Smooth muscle cell (in vitro differentiated cells): Measurements from ENCODE around the gene TMTC1. TPM values are rescaled to one million over a fixed set of nuclear protein-coding genes. Genes with fewer than 3 reads are reported as not detected.

Experiments used
- DNase-seq: peaks from one replicate; lab custom pipeline; 2025; ENCODE audit not compliant: unreplicated experiment; lab: John Stamatoyannopoulos, UW
- H2AFZ ChIP-seq: fragments of 200-600 bp; sonication (generic); 2 replicates; pipeline ENCODE4 v1.6.0; 2016; ENCODE audit warnings: antibody characterized with exemption, low read depth, mild to moderate bottlenecking
- H3F3A ChIP-seq: fragments of 200-600 bp; sonication (generic); 2 replicates; pipeline ENCODE4 v1.6.0; 2017; ENCODE audit warnings: antibody characterized with exemption, low read depth
- H3K27ac ChIP-seq: fragments of 200-600 bp; sonication (generic); 2 replicates; pipeline ENCODE4 v1.5.1; 2016; ENCODE audit warnings: low read depth, mild to moderate bottlenecking
- H3K27me3 ChIP-seq: fragments of 200-600 bp; sonication (generic); 2 replicates; pipeline ENCODE4 v1.6.1; 2016; ENCODE audit warnings: low read depth, mild to moderate bottlenecking
- H3K36me3 ChIP-seq: fragments of 200-600 bp; sonication (generic); 2 replicates; pipeline ENCODE4 v1.5.1; 2016; ENCODE audit warnings: low read depth
- H3K4me1 ChIP-seq: fragments of 200-600 bp; sonication (generic); 2 replicates; pipeline ENCODE4 v1.5.1; 2016; ENCODE audit warnings: low read depth
- H3K4me2 ChIP-seq: fragments of 200-600 bp; sonication (generic); 2 replicates; pipeline ENCODE4 v1.6.0; 2016; ENCODE audit warnings: mild to moderate bottlenecking
- H3K4me3 ChIP-seq: fragments of 200-600 bp; sonication (generic); 2 replicates; pipeline ENCODE4 v1.5.1; 2016; ENCODE audit warnings: mild to moderate bottlenecking
- H3K79me2 ChIP-seq: fragments of 200-600 bp; sonication (generic); 2 replicates; pipeline ENCODE4 v1.6.0; 2016; ENCODE audit warnings: low read depth, mild to moderate bottlenecking
- H3K9ac ChIP-seq: fragments of 200-600 bp; sonication (generic); 2 replicates; pipeline ENCODE4 v1.6.0; 2016; ENCODE audit warnings: low read depth
- H3K9me3 ChIP-seq: fragments of 200-600 bp; sonication (generic); replicated peaks from 2 replicates; pipeline ENCODE4 v1.5.1; 2016; ENCODE audit warnings: low read depth
- H4K20me1 ChIP-seq: fragments of 200-600 bp; sonication (generic); 2 replicates; pipeline ENCODE4 v1.6.0; 2016; ENCODE audit warnings: low read depth
- CTCF ChIP-seq: fragments of 200-600 bp; sonication (generic); IDR thresholded peaks from 2 replicates; pipeline ENCODE4 v1.5.1; 2017; ENCODE audit warnings: borderline replicate concordance, mild to moderate bottlenecking, antibody characterized with exemption; ENCODE audit not compliant: insufficient read depth, poor library complexity, severe bottlenecking
- WGBS: methylation state at CpG from one replicate; pipeline ENCODE4 v1.1.7; 2016; ENCODE audit warnings: low lambda C conversion rate; 5-methylcytosine and 5-hydroxymethylcytosine counted together
- polyA plus RNA-seq: library from polyadenylated mRNA; unstranded; fragments of >200 nt; fragmentation: Nextera tagmentation; extraction: Ambion mirVana; gene quantifications from 2 replicates; pipeline ENCODE4 v1.2.1, GENCODE V29; 2016
- total RNA-seq: library from RNA; depleted of rRNA; stranded (reverse); fragments of >200 nt; gene quantifications from 2 replicates; pipeline ENCODE4 v1.2.3, GENCODE V29; 2014

The TMTC1 gene
- total and polyA plus RNA-seq, 2 experiments from 2014 or later: 3.5 to 8.7 TPM

DNA sequence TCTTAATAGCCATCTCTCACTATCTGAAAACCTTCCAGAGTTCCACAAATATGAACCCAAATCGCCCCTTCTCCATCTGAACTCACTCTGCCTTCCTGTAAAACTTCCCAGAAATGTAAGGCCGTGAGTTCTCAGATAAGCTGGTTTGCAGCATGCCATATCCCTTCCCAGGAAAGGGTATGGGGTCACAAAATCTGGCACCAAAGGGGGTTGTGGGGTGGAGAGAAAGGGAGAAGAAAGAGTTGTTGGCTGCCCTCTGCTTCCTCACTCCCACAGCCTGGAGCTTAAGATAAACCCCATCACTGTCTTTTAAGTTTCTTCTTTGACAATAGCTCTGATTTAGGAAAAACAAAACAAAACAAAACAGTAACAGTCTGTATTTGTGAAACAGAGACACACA, 10.7 kb downstream of the TMTC1 start:
- no peaks in the 10 kb centered on the region for H3K79me2 ChIP-seq
- H3K27me3 ChIP-seq: no peaks in the 10 kb centered on the region
- H3K4me1 ChIP-seq: no peaks in the 10 kb centered on the region
- H3K4me2 ChIP-seq: no peak overlapping the region
- WGBS: 46% methylated on average over 2 of the region's 2 CpGs
- H3F3A ChIP-seq: no peaks in the 10 kb centered on the region
- H3K4me3 ChIP-seq: no peak overlapping the region
- H3K36me3 ChIP-seq: no peaks in the 10 kb centered on the region
- no peak overlapping the region for H3K27ac ChIP-seq
- no peak for TF ChIP-seq CTCF
- no peak overlapping the region for H2AFZ ChIP-seq
- no peak for DNase-seq
- no peak overlapping the region for H3K9ac ChIP-seq
- H3K9me3 ChIP-seq: no peaks in the 10 kb centered on the region
- H4K20me1 ChIP-seq: no peaks in the 10 kb centered on the region

DNA sequence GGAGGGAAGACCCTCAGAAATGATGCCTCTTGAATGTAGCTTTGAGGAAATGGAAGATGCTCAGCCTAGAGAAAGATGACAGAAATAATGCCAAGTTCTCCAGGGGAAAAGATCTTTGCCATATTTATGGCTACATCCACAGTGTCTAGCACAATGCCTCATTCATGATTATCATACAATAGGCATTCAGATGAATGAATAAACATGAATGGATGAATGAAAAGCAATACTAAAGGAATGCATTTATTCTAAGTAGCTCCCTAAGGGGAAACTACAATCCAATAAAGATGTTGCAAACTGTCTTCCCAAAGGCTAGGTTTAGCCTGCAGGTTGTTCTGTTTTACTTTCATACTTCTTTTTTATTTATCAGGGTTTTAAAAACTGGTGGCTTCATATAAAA, 12.0 kb downstream of the TMTC1 start:
- Histone ChIP-seq H2AFZ (no peak overlapping the region), H3K9ac (no peak overlapping the region), H3K79me2 (no peaks in the 10 kb centered on the region), H3K27me3 (no peaks in the 10 kb centered on the region), H3F3A (no peaks in the 10 kb centered on the region), H3K27ac (no peak overlapping the region), H3K4me3 (no peak overlapping the region), H3K4me2 (no peak overlapping the region), H3K4me1 (no peaks in the 10 kb centered on the region), H3K36me3 (no peaks in the 10 kb centered on the region), H3K9me3 (no peaks in the 10 kb centered on the region), H4K20me1 (no peaks in the 10 kb centered on the region)
- TF ChIP-seq CTCF: no peak
- no peak for DNase-seq

DNA sequence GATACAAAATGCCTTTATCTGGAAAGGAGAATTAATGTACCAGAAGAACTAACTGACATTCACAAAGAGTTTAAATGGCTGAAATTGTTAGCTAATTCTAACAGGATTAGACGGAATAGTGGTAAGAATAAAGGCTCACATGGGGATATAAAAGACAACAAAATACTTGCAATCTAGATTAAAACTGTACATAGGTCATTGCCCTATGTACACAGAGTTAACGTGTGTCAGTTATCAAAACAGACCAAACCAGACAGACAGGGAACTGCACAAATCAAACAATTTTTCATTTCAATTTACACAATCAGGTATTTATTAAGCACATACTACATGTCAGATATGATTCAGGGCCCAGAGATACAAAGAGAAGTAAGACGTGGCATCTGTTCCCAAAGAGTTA, 12.6 kb downstream of the TMTC1 start:
- Histone ChIP-seq H3K4me2 (no peak overlapping the region), H3K27me3 (no peaks in the 10 kb centered on the region), H3K4me1 (no peaks in the 10 kb centered on the region), H3K9ac (no peak overlapping the region), H4K20me1 (no peaks in the 10 kb centered on the region), H3F3A (no peaks in the 10 kb centered on the region), H3K27ac (no peak overlapping the region), H2AFZ (no peak overlapping the region), H3K9me3 (no peaks in the 10 kb centered on the region), H3K4me3 (no peak overlapping the region), H3K36me3 (no peaks in the 10 kb centered on the region), H3K79me2 (no peaks in the 10 kb centered on the region)
- 93% methylated on average over 3 of the region's 3 CpGs for WGBS
- DNase-seq: no peak
- TF ChIP-seq CTCF: no peak

DNA sequence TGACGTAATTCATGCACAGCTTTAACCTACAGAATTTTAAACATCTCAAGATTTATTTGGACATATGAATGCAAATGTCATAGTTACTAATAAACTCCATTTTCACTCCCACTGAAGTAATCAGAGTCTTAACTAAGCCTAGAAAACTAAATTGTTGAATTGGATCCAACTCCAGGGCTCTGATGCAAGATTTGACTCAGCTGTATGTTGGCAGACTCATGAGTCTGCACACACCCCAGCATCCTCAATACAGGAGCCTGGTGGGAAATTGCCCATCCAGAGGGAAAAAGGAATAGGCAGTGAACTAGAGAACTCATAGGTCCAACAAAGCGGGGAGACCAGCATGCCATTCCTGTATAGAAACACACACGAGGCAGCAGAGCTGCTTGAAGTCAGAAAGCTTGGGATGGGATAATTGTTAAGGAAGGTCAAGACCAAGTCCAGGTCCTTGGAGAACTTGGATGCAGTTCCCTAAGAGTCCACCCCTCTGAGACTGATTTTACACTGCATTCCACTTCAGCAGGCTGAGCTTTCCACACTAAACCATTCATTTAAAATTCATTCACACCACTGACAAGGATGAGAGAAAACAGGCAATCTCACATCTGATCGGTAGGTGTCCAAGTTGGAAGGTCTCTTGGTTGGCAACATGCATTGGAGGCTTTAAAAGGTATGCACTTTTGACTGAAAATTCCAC, 14.4 kb downstream of the TMTC1 start:
- H3F3A ChIP-seq: no peaks in the 10 kb centered on the region
- H4K20me1 ChIP-seq: no peaks in the 10 kb centered on the region
- H3K36me3 ChIP-seq: no peaks in the 10 kb centered on the region
- no peak overlapping the region for H2AFZ ChIP-seq
- peak overlapping the region; percentile 20 for H3K4me2 ChIP-seq
- no peaks in the 10 kb centered on the region for H3K9me3 ChIP-seq
- no peak for TF ChIP-seq CTCF
- no peak for DNase-seq
- no peak overlapping the region for H3K27ac ChIP-seq
- no peaks in the 10 kb centered on the region for H3K4me1 ChIP-seq
- H3K27me3 ChIP-seq: no peaks in the 10 kb centered on the region
- H3K79me2 ChIP-seq: no peaks in the 10 kb centered on the region
- H3K9ac ChIP-seq: no peak overlapping the region
- H3K4me3 ChIP-seq: no peak overlapping the region
- 90% methylated on average over 4 of the region's 4 CpGs for WGBS
